Kasumi-1 (cell line): Measurements from ENCODE around the gene DAP.
A peak's percentile ranks its signal among the peaks of the same experiment; 100 is the strongest.
"Not testable (repeated sequence)": the region's sequence is repeated elsewhere in the genome, so short reads cannot be mapped to it uniquely, and the experiment has no call there.

ENCODE experiments used
- DNase-seq, 2 experiments: peaks; one replicate each; lab custom pipeline; 2025; lab: John Stamatoyannopoulos, UW

The DAP gene

GRCh38 chr5:10653043-10653442 is 108.0 kb downstream of the DAP start:
- no peak for DNase-seq

DNA sequence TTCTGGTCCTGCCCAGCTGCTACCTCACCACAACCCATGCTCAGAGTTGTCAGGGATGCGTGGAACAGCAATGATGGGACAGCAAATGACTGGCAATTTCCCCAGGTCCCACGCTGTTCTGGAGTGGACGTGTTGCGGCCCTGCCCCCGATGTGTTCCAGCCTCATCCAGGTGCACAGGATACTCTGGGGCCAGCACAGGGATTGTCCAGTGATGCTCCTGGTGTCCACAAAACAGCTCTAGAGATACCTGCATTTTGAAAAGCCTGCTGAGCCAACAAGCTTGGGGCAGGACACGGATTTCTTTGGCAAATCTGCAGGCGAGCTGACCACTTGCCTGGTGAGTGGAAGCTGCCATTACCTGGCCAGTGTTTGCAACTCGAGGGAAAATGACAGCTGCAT is 108.4 kb downstream of the DAP start:
- no peak for DNase-seq

- no peak for DNase-seq
Observed at GRCh38 chr5:10652151-10652550, 108.9 kb downstream of the DAP start.

- no peak for DNase-seq
Observed at GRCh38 chr5:10649666-10650380, 111.2 kb downstream of the DAP start.

DNA sequence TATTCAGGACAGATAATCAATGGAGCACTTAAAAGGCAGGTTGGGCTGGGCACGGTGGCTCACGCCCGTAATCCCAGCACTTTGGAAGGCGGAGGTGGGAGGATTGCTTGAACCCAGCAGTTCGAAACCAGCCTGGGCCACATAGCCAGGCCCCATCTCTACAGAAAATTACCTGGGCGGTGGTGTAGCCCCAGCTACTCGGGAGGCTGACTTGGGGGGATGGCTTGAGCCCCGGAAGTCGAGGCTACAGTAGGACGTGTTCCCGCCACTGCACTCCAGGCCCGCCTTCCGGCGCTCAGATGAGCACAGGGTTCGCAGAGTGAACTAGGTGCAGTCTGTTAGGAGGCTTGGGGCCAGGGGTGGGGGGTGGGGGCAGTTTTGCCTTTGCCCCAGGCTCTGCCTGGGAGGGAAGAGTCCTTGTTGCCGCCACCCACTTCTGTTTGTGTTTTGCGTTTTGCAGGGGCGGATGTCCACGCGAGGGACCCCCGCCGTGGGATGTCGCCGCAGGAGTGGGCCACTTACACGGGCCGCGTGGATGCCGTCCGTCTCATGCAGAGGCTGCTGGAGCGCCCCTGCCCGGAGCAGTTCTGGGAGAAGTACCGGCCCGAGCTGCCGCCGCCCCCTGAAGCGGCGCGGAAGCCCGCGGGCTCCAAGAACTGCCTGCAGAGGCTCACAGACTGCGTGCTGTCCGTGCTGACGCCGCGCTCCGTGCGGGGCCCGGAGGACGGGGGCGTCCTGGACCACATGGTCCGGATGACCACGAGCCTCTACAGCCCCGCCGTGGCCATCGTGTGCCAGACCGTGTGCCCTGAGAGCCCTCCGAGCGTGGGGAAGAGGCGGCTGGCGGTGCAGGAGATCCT is 112.0 kb downstream of the DAP start:
- no peak for DNase-seq

DNA sequence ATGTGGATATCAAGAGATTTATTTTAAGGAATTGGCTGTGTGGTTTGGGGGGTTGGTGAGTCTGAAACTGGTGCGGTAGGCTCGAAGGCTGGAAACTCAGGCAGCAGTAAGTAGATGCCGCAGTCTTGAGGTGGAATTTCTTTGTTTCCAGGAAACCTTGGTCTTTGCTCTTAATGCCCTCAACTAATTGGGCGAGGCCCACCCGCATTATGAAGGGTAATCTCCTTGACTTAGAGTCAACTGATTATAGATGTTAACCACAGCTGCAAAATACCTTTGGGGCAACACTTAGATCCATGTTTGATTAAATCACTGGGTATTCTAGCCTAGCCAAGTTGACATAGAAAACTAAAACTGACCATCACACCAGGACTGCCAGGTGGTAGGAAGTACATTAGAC is 113.4 kb downstream of the DAP start:
- no peak for DNase-seq

DNA sequence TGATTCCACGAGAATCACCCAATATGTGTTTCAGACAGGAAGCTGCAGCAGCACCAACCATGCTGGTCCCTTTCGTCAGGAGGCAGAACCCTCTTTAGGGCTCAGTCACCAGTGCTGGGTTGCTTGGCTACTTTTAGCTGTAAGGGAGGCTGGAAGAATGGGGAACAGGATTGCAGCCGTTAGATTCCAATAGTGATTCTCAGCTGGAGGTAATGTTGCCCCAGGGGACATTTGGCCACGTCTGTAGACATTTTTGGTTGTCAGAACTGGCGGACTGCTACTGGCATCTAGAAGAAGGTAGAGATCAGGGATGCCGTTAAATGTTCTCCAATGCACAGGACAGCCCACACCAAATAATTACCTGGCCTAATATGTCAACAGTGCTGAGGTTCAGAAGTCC is 115.4 kb downstream of the DAP start:
- DNase-seq, result no peak

GRCh38 chr5:10645146-10645545 is 115.9 kb downstream of the DAP start:
- no peak for DNase-seq

DNA sequence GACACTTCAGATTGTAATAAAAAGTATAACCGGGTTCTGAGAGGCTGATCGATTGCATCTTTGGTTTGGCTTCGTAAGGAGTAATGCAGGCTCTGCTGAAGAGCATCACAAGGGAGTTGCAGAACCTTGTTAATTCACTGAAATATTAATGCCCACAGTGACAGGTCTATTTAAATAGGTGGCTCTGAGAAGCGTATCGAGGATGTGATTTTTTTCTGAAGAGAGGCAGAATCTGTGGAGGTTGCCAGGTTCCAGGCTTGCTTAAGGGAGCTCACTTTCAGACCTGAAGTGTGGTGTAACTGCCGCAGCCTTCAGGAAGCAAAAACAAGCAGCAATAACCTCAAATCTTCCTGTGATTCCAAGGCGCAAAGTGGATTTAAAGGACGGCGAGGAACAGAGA is 116.8 kb downstream of the DAP start:
- no peak for DNase-seq

DNA sequence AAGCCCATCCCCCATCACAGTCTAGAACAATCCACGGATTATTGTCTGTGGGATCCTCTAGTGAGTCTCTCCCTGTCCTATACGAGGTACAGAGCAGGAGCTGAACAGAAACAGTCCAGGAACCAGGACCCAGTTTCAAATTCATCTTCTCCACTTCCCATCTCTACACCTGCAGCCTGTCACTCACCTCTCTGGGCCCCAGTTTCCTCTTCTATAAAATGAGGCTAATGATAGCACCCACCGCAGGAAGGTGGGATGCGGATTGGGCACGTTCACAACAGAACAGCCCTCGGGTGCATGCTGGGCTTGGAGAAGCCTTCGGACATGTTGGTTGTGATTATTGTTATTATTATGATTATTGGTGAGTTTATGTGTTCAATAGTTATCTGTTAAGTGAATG is 118.7 kb downstream of the DAP start:
- DNase-seq, result no peak

- DNase-seq, result no peak
Observed at GRCh38 chr5:10639846-10640368, 121.1 kb downstream of the DAP start.

GRCh38 chr5:10638723-10639122 is 122.3 kb downstream of the DAP start:
- not testable (repeated sequence) for DNase-seq

- DNase-seq, result no peak
Observed at GRCh38 chr5:10637944-10638343, 123.1 kb downstream of the DAP start.

GRCh38 chr5:10636363-10637142 is 124.5 kb downstream of the DAP start:
- no peak for DNase-seq

GRCh38 chr5:10635867-10636350 is 125.1 kb downstream of the DAP start:
- no peak for DNase-seq

DNA sequence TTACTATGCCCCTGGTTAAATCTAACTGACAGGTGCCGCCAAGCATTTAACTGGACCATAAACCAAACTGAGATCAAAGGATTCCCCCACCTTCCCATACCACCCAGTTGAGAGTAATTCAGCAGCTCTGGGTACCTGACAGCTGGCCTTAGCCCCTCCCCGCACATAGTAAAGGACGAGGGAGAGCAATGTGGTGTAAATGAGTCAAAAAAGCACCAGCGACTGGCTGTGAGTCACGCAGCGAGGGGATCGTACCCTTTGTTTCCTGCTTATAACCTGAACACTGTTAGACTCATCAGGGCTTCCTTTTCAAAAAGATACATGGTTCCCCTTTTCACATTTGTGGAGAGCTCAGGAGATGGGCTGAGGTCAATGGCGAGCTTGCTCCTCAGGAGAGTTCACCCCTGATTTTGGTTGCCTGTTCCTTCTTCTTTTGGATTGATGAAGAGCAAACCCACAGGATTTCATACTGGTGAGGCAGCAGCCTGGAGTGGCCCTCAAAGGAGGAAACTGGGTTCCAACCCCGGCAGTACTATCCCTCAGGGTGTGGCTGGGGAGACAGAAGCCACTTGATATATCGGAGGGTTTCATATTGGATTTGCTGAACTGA is 125.7 kb downstream of the DAP start:
- peak; percentile 92 to 96 for DNase-seq

DNA sequence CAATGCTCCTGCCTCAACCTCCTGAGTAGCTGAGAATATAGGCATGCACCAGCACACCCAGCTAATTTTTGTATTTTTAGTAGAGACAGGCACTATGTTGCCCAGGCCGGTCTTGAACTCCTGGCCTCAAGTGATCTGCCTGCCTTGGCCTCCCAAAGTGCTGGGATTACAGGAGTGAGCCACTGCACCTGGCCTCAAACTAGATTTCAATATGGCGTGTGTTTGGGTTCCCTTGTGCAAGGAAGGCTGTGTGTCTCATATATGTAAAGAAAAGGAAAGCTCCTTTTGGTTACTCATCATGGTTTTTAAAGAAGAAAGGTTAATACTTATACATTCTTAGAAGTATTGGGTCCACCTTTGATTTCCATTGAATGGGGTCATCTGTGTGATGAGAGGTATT is 126.5 kb downstream of the DAP start:
- DNase-seq, result no peak

GRCh38 chr5:10634050-10634449 is 127.0 kb downstream of the DAP start:
- DNase-seq, result no peak

- no peak for DNase-seq
Observed at GRCh38 chr5:10633271-10634049, 127.6 kb downstream of the DAP start.

DNA sequence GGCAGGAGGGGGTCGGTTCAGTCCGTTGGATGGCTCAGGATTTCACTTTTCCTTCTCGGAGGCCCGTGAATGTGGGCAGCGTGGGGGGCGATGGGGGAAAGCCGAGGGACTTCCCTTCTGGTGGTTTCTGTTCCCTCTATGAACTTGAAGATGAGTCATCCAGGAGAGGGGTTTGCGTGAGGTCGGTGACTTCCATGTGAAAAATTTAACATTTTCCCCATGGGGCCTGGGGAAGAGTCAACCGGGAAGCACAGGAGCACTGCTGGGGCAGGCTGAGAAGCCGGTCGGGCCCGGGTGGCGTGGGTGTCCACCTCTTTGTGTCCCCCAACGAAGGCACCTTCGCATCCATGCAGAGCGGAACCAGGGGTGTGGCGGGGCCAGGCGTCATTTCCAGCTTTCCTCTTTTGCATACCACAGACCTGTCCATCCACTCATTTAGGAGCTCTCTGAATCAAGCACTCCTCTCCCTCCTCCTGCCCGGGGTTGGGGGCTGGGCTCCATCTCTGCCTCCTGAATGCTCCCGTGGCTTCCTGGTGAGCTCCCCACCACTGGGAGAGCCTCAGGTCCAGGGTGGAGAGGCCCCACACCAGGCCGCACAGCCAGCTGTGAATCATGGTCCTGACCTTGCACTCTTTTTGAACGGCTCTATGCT is 128.8 kb downstream of the DAP start:
- peak; percentile 20 to 28 for DNase-seq
